ENCODE data around the gene PDE4B. TPM values are rescaled to one million over a fixed set of nuclear protein-coding genes. Genes with fewer than 3 reads are reported as not detected.

The PDE4B gene
- total and polyA plus RNA-seq, 12 donors, result 1.2 to 14.9 (median 3.9) TPM

DNA sequence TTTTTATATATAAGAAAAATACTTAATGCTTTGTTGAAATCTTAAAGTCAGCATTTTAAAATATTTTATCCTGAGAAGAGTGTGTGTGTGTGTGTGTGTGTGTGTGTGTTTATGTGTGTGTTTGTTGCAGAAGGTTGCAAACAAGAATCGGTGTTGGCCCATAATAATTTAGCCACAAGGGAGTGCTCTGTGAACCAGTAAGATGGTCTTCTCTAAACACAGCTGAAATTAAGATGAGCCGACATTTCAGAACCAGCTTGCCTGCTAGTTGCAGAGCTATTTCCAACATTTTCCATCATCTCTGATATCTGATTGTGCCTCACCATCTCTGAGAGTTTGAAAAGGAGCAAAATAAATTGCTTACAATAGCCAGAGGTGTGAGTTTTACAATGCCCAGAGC, 582.4 kb downstream of the PDE4B start:
- intact Hi-C loops (cut with DNase I), result loop anchor here in 1 of 2 donors (10.0 kb wide), 1 partner anchor 110 kb away; no protein-coding TSS in a partner anchor
- Histone ChIP-seq H3K27me3 (no peaks in the 10 kb centered on the region), H3K4me1 (replicated peaks in 1 of 2) (peaks cover 0 to 17% of the 10 kb centered on the region in 2 donors), H3K9me3 (replicated peaks in 1 of 3) (no peaks in the 10 kb centered on the region), H3K4me3 (no peak overlapping the region), H3K36me3 (replicated peaks in 1 of 2) (no peaks in the 10 kb centered on the region), H3K27ac (no peak overlapping the region)
- WGBS, 4 donors, result 63 to 85% (median 71%) methylated on average over 2 of the region's 2 CpGs
- DNase-seq, result no peak
- no peak for TF ChIP-seq CTCF (IDR thresholded peaks at IDR 0.05)

DNA sequence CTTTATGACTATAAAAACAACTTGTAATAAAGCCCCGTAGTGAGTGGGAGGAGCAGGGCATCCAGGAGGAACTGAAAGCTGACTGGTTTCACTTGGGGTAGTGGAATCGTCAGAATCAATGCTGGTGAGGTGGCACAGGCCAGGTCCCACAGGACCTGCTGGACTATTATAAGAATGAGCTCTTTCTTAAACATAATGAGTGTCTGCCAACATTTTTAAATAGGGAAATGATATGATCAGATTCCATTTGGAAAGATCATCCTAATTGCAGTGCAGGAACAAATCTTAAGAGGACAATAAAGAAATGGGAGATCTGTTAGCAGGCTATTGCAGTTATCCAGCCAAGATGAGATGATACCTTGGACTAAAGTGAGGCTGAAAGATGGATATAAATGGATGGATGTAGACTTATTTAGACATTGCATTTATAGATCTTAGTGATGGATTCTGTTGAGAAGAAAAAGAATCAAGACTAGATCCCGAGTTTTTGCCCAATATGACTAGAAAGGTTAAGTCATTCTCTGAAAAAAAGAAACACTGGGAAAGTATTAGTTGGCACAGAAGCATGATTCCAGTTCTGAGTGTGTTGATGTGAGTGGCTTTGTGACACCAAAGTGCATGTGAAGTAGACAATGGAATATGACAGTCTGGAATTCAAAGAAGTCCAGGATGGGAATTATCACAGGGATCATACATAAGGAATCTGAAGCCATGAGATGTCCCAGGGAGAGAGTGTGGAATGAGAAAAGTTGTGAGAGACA, 587.9 kb downstream of the PDE4B start:
- no peak overlapping the region for H3K27ac ChIP-seq
- DNase-seq, result peak in 2 of 7 donors; percentile 22 to 25
- no peaks in the 10 kb centered on the region for H3K36me3 ChIP-seq (replicated peaks in 1 of 2)
- H3K4me3 ChIP-seq, result no peak overlapping the region
- H3K27me3 ChIP-seq, result no peaks in the 10 kb centered on the region
- TF ChIP-seq CTCF (IDR thresholded peaks at IDR 0.05), result no peak
- TF ChIP-seq POLR2A (IDR thresholded peaks at IDR 0.05), result no peak
- intact Hi-C loops (cut with DNase I), result no loop called here
- no peaks in the 10 kb centered on the region for H3K4me1 ChIP-seq (replicated peaks in 1 of 2)
- WGBS, 4 donors, result 57 to 71% (median 60%) methylated on average over 3 of the region's 3 CpGs
- no peaks in the 10 kb centered on the region for H3K9me3 ChIP-seq (replicated peaks in 1 of 3)

DNA sequence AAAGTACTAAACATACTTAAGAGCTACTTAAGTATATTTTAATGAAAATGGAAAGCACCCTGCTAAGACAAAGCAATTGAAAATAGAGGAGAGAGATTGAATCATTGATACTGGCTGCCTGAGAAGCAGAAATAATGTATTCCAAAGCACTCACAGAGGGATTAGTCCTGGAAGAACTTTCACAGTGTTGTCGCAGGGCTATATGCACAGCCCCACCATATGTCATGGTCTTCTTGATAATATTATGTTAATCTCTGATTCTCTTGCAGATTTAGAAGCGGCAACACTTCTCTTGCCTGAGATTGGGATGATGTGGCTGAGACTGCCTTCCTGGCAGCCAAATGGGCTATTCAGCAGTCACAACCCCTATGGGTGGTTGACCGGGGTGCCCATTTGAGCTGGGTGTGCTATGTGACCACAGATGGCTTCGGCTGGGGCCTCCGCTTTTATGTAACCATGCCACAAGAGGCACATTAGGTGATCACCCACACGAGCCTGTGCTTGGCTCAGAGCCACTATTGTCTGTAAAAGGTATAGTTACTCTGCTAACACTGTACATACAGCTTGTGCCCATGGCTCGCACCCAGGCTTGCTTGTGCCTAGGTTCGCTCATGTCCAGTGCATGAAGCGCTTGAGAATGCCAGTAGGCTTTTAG, 589.1 kb downstream of the PDE4B start:
- TF ChIP-seq POLR2A (IDR thresholded peaks at IDR 0.05) (no peak), CTCF (IDR thresholded peaks at IDR 0.05) (no peak)
- DNase-seq, result no peak
- Histone ChIP-seq H3K27ac (no peak overlapping the region), H3K27me3 (no peaks in the 10 kb centered on the region), H3K36me3 (replicated peaks in 1 of 2) (no peaks in the 10 kb centered on the region), H3K9me3 (replicated peaks in 1 of 3) (no peaks in the 10 kb centered on the region), H3K4me1 (replicated peaks in 1 of 2) (no peaks in the 10 kb centered on the region), H3K4me3 (no peak overlapping the region)
- 85 to 90% (median 87%) methylated on average over 6 to 9 of the region's 9 CpGs for WGBS, 4 donors
- intact Hi-C loops (cut with DNase I), result no loop called here

DNA sequence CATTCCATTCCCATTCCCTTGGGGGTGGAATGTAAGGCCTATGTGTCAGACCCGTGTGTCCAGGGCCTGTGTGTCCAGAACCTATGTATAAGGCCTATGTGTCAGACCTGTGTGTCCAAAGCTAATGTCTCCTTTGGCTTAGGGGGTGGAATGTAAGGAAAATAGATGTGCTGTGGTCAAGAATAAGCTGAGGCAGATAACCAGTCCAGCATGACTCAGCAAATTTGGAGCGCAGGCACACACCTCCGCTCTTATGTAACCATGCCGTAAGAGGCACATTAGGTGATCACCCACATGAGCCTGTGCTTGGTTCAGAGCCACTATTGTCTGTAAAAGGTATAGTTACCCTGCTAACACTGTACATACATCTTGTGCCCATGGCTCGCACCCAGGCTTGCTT, 590.5 kb downstream of the PDE4B start:
- TF ChIP-seq POLR2A (IDR thresholded peaks at IDR 0.05) (no peak), CTCF (IDR thresholded peaks at IDR 0.05) (no peak)
- DNase-seq, result no peak
- no peaks in the 10 kb centered on the region for H3K36me3 ChIP-seq (replicated peaks in 1 of 2)
- H3K27ac ChIP-seq, result no peak overlapping the region
- H3K4me1 ChIP-seq (replicated peaks in 1 of 2), result no peaks in the 10 kb centered on the region
- intact Hi-C loops (cut with DNase I), result no loop called here
- H3K9me3 ChIP-seq (replicated peaks in 1 of 3), result no peaks in the 10 kb centered on the region
- 82 to 92% (median 88%) methylated on average over 4 to 5 of the region's 5 CpGs for WGBS, 4 donors
- H3K27me3 ChIP-seq, result no peaks in the 10 kb centered on the region
- H3K4me3 ChIP-seq, result no peak overlapping the region
